ENCODE results near the gene CRX. TPM values are rescaled to one million over a fixed set of nuclear protein-coding genes. Genes with fewer than 3 reads are reported as not detected.
"Not testable (repeated sequence)": the region's sequence is repeated elsewhere in the genome, so short reads cannot be mapped to it uniquely, and the experiment has no call there.

Gene CRX
- total and polyA plus RNA-seq, 3 experiments from 2014 or later = not detected

- Mint-ChIP-seq H3K27me3 (peaks cover 7 to 13% of the 10 kb centered on the region in 2 donors), H3K4me1 (no peaks in the 10 kb centered on the region), H3K27ac (no peak overlapping the region), H3K9me3 (no peaks in the 10 kb centered on the region), H3K4me3 (no peak overlapping the region), H3K36me3 (no peaks in the 10 kb centered on the region)
- Histone ChIP-seq H3K4me1 (ENCODE audit: insufficient read depth, low read length) (no peaks in the 10 kb centered on the region), H3K27me3 (ENCODE audit: insufficient read depth, low read length, poor library complexity, severe bottlenecking) (no peaks in the 10 kb centered on the region), H3K4me3 (ENCODE audit: low read length) (no peak overlapping the region), H3K9me3 (ENCODE audit: low read length) (no peaks in the 10 kb centered on the region), H3K27ac (ENCODE audit: low read depth, low read length) (no peak overlapping the region), H3K36me3 (ENCODE audit: insufficient read depth, low read length) (no peaks in the 10 kb centered on the region)
- ChIA-PET CTCF (interaction anchor here (0.7 kb wide), 1 partner anchor 8 kb away, joined by 3 read pairs; no protein-coding TSS in a partner anchor), POLR2A (no interaction called here)
- DNase-seq = no peak
Measured at GRCh38 chr19:47806435-47806834, 15.3 kb upstream of the CRX start.

- ChIA-PET CTCF (interaction anchor here (1.0 kb wide), 1 partner anchor 14 kb away, joined by 3 read pairs; no protein-coding TSS in a partner anchor), POLR2A (no interaction called here)
- Mint-ChIP-seq H3K27me3 (peaks cover 3 to 11% of the 10 kb centered on the region in 2 donors), H3K4me1 (no peaks in the 10 kb centered on the region), H3K36me3 (no peaks in the 10 kb centered on the region), H3K4me3 (no peak overlapping the region), H3K27ac (peak overlapping the region in 1 of 8 donors; percentile 3), H3K9me3 (no peaks in the 10 kb centered on the region)
- Histone ChIP-seq H3K27ac (ENCODE audit: low read depth, low read length) (no peak overlapping the region), H3K9me3 (ENCODE audit: low read length) (no peaks in the 10 kb centered on the region), H3K36me3 (ENCODE audit: insufficient read depth, low read length) (no peaks in the 10 kb centered on the region), H3K4me1 (ENCODE audit: insufficient read depth, low read length) (no peaks in the 10 kb centered on the region), H3K27me3 (ENCODE audit: insufficient read depth, low read length, poor library complexity, severe bottlenecking) (no peaks in the 10 kb centered on the region), H3K4me3 (ENCODE audit: low read length) (no peak overlapping the region)
- peak; percentile 25 to 72 (median 62) for DNase-seq
Measured at GRCh38 chr19:47813304-47813994, 8.3 kb upstream of the CRX start.

- H3K9me3 ChIP-seq (ENCODE audit: low read length) = no peaks in the 10 kb centered on the region
- CTCF ChIA-PET = interaction anchor here (1.1 kb wide), 1 partner anchor 8 kb away, joined by 3 read pairs; no protein-coding TSS in a partner anchor
- no peaks in the 10 kb centered on the region for H3K36me3 ChIP-seq (ENCODE audit: insufficient read depth, low read length)
- Mint-ChIP-seq H3K4me3 (no peak overlapping the region), H3K9me3 (no peaks in the 10 kb centered on the region), H3K36me3 (no peaks in the 10 kb centered on the region), H3K27me3 (peaks cover 8 to 12% of the 10 kb centered on the region in 2 donors), H3K27ac (no peak overlapping the region), H3K4me1 (no peaks in the 10 kb centered on the region)
- H3K4me1 ChIP-seq (ENCODE audit: insufficient read depth, low read length) = no peaks in the 10 kb centered on the region
- DNase-seq = no peak
- no peak overlapping the region for H3K4me3 ChIP-seq (ENCODE audit: low read length)
- H3K27ac ChIP-seq (ENCODE audit: low read depth, low read length) = no peak overlapping the region
- H3K27me3 ChIP-seq (ENCODE audit: insufficient read depth, low read length, poor library complexity, severe bottlenecking) = no peaks in the 10 kb centered on the region
- POLR2A ChIA-PET = no interaction called here
Measured at GRCh38 chr19:47813995-47814328, 7.8 kb upstream of the CRX start.

DNA sequence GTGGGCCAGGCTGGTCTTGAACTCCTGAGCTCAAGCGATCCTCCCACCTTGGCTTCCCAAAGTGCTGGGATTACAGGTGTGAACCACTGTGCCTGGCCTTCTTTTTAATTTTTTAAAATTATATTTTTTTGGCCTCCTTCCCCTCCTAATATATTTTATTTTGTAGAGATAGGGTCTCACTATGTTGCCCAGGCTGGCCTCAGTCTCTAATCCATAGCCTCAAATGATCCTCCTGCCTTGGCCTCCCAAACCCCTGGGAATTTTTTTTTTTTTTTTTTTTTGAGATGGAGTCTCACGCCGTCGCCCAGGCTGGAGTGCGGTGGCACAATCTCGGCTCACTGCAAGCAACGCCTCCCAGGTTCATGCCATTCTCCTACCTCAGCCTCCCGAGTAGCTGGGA is 5.5 kb upstream of the CRX start:
- H3K27ac ChIP-seq (ENCODE audit: low read depth, low read length); H3K36me3 Mint-ChIP-seq; H3K4me1 Mint-ChIP-seq; H3K9me3 ChIP-seq (ENCODE audit: low read length); H3K27ac Mint-ChIP-seq; H3K36me3 ChIP-seq (ENCODE audit: insufficient read depth, low read length); H3K4me1 ChIP-seq (ENCODE audit: insufficient read depth, low read length); H3K4me3 ChIP-seq (ENCODE audit: low read length); H3K27me3 ChIP-seq (ENCODE audit: insufficient read depth, low read length, poor library complexity, severe bottlenecking); H3K9me3 Mint-ChIP-seq; POLR2A ChIA-PET; DNase-seq; H3K4me3 Mint-ChIP-seq: not testable (repeated sequence)
- peaks cover 20 to 32% of the 10 kb centered on the region in 2 donors for H3K27me3 Mint-ChIP-seq
- CTCF ChIA-PET = interaction anchor here (1.2 kb wide), 1 partner anchor 25 kb away, joined by 3 read pairs; no protein-coding TSS in a partner anchor

DNA sequence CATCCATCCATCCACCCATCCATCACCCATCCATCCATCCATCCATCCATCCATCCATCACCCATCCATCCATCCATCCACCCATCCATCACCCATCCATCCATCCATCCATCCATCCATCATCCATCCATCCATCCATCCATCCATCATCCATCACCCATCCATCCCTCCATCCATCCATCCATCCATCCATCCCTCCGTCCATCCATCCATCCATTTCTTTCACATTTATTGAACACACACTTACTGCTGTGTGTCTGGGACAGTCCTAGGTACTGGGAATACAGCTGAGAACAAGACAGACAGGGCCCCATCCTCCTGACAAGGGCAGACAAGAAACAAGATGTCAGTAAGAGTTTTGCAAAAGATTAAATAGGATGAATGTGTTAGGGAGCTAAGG is 3.5 kb upstream of the CRX start:
- peaks cover 29 to 47% of the 10 kb centered on the region in 2 donors for H3K27me3 Mint-ChIP-seq
- H3K27me3 ChIP-seq (ENCODE audit: insufficient read depth, low read length, poor library complexity, severe bottlenecking); H3K4me1 Mint-ChIP-seq; H3K9me3 ChIP-seq (ENCODE audit: low read length); H3K4me3 ChIP-seq (ENCODE audit: low read length); H3K4me3 Mint-ChIP-seq; H3K36me3 Mint-ChIP-seq; H3K27ac ChIP-seq (ENCODE audit: low read depth, low read length); H3K27ac Mint-ChIP-seq; H3K9me3 Mint-ChIP-seq; H3K36me3 ChIP-seq (ENCODE audit: insufficient read depth, low read length); H3K4me1 ChIP-seq (ENCODE audit: insufficient read depth, low read length); POLR2A ChIA-PET; DNase-seq: not testable (repeated sequence)
- CTCF ChIA-PET = interaction anchor here (1.0 kb wide), 1 partner anchor 51 kb away, joined by 3 read pairs; no protein-coding TSS in a partner anchor

DNA sequence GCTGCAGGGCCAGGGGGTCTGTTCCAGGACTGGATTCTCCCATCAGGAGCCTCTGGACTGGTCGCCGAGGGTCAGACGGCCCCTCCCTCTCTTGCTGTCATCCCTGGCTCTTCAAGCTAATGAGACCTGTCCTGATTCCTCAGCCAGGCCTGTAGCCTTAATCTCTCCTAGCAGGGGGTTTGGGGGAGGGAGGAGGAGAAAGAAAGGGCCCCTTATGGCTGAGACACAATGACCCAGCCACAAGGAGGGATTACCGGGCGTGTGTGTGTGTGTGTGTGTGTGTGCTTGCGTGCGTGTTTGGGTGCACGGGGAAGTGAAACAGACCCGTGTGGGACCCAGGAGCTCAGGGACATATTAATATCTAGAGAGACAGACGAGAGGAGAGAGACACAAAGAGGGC is 1.9 kb upstream of the CRX start:
- H3K4me3 Mint-ChIP-seq = no peak overlapping the region
- H3K9me3 Mint-ChIP-seq = no peaks in the 10 kb centered on the region
- DNase-seq = no peak
- ChIA-PET POLR2A (no interaction called here), CTCF (no interaction called here)
- no peaks in the 10 kb centered on the region for H3K4me1 ChIP-seq (ENCODE audit: insufficient read depth, low read length)
- H3K27me3 ChIP-seq (ENCODE audit: insufficient read depth, low read length, poor library complexity, severe bottlenecking) = no peaks in the 10 kb centered on the region
- peak overlapping the region in 1 of 8 donors; percentile 7 for H3K27ac Mint-ChIP-seq
- H3K27ac ChIP-seq (ENCODE audit: low read depth, low read length) = no peak overlapping the region
- no peak overlapping the region for H3K4me3 ChIP-seq (ENCODE audit: low read length)
- peaks cover 0 to 5% (median 0%) of the 10 kb centered on the region in 3 donors for H3K4me1 Mint-ChIP-seq
- H3K36me3 Mint-ChIP-seq = peaks cover 0 to 2% (median 0%) of the 10 kb centered on the region in 3 donors
- H3K36me3 ChIP-seq (ENCODE audit: insufficient read depth, low read length) = no peaks in the 10 kb centered on the region
- H3K9me3 ChIP-seq (ENCODE audit: low read length) = no peaks in the 10 kb centered on the region
- H3K27me3 Mint-ChIP-seq = peaks cover 29 to 46% of the 10 kb centered on the region in 2 donors

GRCh38 chr19:47820410-47820809 is 1.3 kb upstream of the CRX start:
- Histone ChIP-seq H3K27me3 (ENCODE audit: insufficient read depth, low read length, poor library complexity, severe bottlenecking) (no peaks in the 10 kb centered on the region), H3K4me1 (ENCODE audit: insufficient read depth, low read length) (no peaks in the 10 kb centered on the region), H3K9me3 (ENCODE audit: low read length) (no peaks in the 10 kb centered on the region), H3K36me3 (ENCODE audit: insufficient read depth, low read length) (no peaks in the 10 kb centered on the region), H3K27ac (ENCODE audit: low read depth, low read length) (no peak overlapping the region), H3K4me3 (ENCODE audit: low read length) (no peak overlapping the region)
- peaks cover 0 to 2% (median 0%) of the 10 kb centered on the region in 3 donors for H3K36me3 Mint-ChIP-seq
- DNase-seq = no peak
- ChIA-PET POLR2A (no interaction called here), CTCF (no interaction called here)
- H3K27ac Mint-ChIP-seq = no peak overlapping the region
- H3K27me3 Mint-ChIP-seq = peaks cover 29 to 46% of the 10 kb centered on the region in 2 donors
- no peaks in the 10 kb centered on the region for H3K9me3 Mint-ChIP-seq
- peaks cover 0 to 5% (median 0%) of the 10 kb centered on the region in 3 donors for H3K4me1 Mint-ChIP-seq
- no peak overlapping the region for H3K4me3 Mint-ChIP-seq

GRCh38 chr19:47824396-47824795 is 2.7 kb downstream of the CRX start:
- no peaks in the 10 kb centered on the region for H3K9me3 ChIP-seq (ENCODE audit: low read length)
- Mint-ChIP-seq H3K27ac (no peak overlapping the region), H3K4me3 (no peak overlapping the region), H3K27me3 (peaks cover 27 to 47% of the 10 kb centered on the region in 2 donors), H3K4me1 (peaks cover 0 to 5% (median 0%) of the 10 kb centered on the region in 3 donors), H3K36me3 (peaks cover 0 to 3% (median 0%) of the 10 kb centered on the region in 3 donors), H3K9me3 (peaks cover 0 to 6% (median 3%) of the 10 kb centered on the region in 5 donors)
- no peaks in the 10 kb centered on the region for H3K27me3 ChIP-seq (ENCODE audit: insufficient read depth, low read length, poor library complexity, severe bottlenecking)
- H3K27ac ChIP-seq (ENCODE audit: low read depth, low read length) = no peak overlapping the region
- ChIA-PET CTCF (no interaction called here), POLR2A (no interaction called here)
- no peak overlapping the region for H3K4me3 ChIP-seq (ENCODE audit: low read length)
- H3K4me1 ChIP-seq (ENCODE audit: insufficient read depth, low read length) = no peaks in the 10 kb centered on the region
- no peaks in the 10 kb centered on the region for H3K36me3 ChIP-seq (ENCODE audit: insufficient read depth, low read length)
- no peak for DNase-seq
